GM21367 (cell line): Measurements from ENCODE around the gene LSM3.

Experiments
- ATAC-seq: cut with Tn5 transposase; IDR thresholded peaks from one replicate; pipeline ENCODE4 v1.9.1; 2021; ENCODE audit not compliant: unreplicated experiment

Gene LSM3

DNA sequence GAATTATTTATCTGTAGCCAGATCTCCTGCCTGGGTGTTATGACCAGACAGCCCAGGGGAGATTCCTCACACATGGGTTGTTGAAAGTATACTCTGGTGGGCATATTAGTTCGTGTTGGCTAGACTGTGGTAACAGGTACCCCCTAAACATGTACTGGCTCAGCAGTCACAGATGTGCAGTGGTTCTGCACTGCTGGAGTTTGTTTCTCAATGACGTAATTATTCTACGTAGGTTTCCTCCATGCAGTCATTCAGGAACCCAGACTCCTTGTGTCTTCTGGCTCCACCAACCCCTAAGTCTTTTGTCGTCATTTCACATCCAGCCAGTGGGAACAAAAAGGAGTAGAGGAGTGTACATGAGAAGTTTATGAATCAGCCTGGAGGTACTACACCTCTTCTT is 16.2 kb downstream of the LSM3 start:
- no peak for ATAC-seq

DNA sequence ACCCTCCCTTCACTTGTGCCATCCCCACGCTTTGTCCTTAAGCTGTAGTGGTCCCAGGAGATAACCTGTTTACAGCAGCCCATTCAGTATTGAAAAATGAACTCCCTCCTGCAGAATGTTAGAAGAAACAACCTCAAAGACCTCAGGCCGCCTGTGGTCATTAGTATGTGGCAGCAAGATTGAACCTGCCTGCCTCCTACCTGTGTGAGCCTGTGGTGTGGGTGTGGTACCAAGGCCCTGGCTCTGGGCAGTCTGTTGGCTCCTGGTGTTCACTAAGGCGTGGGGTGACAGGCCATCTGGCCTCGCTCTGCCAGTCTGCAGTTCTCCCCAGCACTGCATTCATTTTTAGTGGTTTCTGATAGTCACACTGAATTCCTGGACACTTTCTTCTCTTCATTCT is 21.0 kb downstream of the LSM3 start:
- ATAC-seq, result no peak

- no peak for ATAC-seq
These were observed 21.7 kb downstream of the LSM3 start for GRCh38 chr3:14200276-14200675.

DNA sequence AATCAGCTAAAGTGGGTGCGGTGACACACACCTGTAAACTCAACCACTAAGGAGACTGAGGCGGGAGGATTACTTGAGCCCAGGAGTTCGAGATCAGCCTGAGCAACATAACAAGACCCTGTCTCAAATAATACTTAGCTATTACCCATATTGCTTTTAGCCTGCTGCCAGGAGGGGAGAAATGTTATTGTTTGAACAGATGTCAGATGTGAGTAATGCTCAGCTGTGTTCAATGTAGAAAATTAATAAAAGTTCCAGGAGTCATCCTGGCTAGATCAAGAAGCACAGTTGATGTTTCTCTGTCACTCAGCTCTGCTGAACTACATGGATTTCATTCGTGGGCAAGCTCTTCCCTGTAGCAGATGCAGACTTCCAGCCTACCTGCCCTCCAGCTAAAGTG is 22.2 kb downstream of the LSM3 start:
- no peak for ATAC-seq

DNA sequence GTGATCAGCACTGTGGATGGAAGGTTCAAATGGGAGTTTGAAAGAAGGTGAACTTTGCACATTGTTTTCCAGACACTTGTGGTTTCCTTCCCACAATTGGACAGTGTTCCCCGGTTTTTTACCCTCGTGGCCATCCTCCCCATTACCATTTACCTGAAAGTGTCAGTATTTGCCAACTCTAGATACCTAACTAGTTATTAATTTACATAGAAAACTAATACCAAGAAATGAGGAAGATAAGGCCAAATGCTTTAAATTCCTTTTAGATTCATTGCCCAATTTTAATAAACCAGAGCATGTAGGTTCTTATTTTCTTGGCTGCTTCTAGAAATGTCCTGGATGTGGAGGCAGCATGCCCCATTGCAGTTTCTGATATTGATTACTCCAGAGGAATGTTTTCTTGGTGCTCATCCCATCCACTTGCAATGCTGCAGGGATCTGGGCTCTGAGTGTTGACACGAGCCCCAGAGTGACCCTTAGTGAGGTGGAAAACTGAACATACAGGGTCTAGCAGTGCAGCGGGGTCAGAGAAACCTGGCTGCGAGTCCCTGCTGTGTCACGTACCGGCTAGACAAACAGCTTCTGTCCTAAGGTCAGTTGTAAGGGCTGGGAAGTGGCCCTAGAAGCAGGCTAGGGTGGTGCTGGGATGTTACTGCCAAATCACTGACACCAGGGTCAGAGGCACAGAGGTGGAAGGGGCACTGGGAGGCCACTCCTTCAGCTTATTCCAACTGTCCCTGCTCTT is 23.5 kb downstream of the LSM3 start:
- ATAC-seq, result no peak

DNA sequence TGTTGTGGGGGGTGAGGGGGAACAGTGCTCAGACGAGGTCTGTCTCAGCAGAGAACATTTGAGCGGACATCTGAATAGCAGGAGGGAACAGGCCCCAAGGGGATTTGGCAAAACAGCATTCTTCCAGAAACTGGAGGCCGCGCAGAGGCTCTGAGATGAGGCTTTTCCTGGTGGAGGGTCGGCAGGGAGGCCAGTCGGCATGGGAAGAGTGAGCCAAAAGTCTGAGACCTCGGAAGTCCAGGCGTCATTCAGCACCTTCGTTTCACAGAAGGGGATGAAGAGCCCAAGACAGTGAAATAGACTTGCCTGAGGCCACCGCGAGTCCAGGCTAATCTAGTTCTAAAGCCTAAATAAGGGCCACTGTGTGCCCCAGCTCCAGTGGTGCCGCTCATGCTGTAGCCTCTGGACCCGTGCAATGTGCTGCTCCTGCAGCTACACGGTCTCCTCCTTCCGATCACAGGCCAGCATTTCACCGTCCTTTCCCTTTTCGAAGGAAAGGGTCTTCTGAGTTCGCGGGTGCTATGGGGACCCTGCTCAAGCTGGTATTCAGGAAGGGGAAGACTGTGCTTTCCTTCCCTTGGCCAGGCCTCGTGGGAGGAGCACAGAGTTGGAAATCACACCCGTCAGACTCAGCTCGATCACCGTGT is 24.4 kb downstream of the LSM3 start:
- ATAC-seq, result no peak

- ATAC-seq, result no peak
These were observed 25.0 kb downstream of the LSM3 start for GRCh38 chr3:14203521-14204079.

GRCh38 chr3:14204515-14205284 is 26.1 kb downstream of the LSM3 start:
- no peak for ATAC-seq

GRCh38 chr3:14206548-14207177 is 28.0 kb downstream of the LSM3 start:
- no peak for ATAC-seq

- ATAC-seq, result no peak
These were observed 29.6 kb downstream of the LSM3 start for GRCh38 chr3:14208168-14208567.

DNA sequence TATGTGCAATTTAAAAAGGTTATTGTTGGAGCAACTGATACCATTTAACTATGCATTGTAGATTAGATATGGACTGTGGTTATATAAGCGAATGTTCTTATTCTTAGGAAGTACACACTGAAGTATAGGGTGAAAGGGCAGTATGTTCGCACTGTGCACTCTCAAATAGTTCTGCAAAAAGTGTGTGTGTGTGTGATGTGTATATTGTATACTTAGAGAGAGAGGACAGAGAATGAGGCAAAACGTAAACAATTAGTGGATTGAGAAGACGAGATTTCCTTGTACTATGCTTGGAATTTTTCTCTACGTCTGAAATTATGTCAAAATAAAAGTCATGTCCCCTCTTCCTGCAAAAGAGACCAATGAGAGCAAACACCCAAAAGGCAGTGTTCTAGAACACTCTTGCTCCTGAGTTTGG is 30.4 kb downstream of the LSM3 start:
- no peak for ATAC-seq

DNA sequence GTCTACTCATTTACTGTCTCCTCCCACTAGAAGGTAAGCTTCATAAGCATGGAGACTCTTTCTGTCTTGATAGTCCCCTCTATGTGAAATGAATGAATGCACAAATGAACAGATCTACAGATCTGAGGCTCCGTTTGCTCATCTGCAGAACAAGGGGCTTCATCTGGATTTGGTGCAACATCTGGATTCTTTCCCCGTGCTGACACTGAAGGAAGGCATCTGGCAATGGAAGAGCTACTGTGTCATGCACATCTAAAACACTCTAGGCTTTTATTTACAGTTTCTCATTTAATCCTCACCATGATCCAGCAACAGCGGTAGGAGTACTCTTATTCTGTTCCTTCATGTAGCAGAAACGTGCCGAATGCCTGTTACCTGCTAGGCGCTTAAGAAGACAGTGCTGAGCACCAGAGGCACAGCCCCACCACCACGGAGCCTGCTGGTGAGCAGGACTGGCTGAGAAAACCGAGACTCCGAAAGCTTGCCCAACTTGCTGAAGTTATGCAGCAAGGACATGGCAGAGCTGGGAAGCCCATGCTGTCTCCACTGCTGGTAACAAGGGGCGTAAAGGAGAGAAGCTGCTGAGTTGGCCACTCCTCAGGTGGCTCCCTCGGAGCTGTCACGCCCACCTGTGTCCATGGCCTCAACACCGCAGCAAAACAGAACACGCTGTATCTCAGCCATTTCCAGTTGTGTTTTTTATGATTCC is 31.1 kb downstream of the LSM3 start:
- ATAC-seq, result no peak

DNA sequence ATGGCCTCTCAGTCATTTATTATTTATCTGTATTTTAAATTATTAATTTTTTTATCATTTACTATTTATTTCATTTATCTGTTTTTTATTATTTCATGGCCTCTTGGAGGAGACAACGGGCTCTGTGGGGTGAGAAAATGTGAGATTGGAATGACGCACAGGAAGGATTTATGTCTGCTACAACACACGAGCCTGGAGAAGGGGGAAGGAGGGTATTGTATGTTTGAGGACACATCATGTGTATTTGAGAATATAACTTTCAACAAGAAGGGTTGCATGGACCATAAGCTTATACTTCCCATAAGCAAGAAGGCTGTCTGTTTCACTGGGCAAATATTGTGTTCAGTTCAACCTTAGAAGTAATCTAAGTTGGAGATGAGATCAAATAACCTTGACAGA is 31.7 kb downstream of the LSM3 start:
- ATAC-seq, result no peak

DNA sequence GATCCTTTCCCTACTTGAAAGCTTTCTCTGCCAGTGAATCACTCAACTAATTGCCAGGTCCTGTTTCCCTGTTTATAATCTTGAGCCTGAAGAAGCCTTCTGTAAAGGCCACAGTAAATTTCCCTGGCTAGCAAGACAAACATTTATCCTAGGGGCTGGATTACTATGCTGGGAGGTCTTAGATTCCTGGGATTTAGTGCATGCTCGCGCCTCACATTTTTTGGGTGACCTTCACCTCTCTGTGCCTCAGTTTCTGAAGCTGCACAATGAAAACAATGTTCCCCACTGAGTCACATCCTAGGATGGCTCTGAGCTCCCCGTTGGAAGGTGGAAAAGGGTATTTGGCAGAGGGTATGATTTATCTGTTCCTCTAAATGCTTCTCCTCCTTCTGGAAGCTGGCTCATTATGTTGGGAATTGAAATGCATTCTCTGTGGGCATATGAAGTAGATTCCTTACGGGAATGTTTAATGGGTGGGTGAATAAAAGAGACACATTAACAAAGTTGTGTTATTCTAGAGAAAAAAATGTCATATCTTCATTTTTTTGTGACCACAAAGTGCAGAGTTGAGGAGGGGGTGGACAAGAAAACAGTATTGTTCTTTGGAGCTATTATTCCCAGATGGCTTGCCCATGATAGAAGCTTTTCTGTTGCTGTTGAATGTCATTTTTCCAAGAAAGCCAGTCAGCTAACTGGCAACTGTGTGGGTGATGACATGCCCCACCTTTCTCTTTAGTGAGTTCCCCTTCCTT is 32.4 kb downstream of the LSM3 start:
- no peak for ATAC-seq

DNA sequence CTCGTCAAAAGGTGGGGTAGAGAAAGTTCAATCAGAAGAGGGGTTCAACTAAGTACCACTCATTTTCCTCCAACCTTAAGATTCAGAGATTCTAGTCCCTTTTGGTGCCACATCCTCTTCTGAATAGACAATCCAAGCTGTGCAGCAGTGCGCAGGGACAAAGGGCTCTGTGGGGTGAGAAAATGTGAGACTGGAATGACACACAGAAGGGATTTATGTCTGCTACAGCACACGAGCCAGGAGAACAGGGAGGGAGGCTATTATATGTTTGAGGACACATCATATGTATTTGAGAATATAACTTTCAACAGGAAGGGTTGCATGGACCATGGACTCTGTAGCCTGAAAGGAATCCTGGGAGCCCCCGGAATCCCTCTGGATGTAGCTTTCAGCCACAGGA is 33.0 kb downstream of the LSM3 start:
- ATAC-seq, result no peak

GRCh38 chr3:14212032-14212431 is 33.4 kb downstream of the LSM3 start:
- no peak for ATAC-seq

DNA sequence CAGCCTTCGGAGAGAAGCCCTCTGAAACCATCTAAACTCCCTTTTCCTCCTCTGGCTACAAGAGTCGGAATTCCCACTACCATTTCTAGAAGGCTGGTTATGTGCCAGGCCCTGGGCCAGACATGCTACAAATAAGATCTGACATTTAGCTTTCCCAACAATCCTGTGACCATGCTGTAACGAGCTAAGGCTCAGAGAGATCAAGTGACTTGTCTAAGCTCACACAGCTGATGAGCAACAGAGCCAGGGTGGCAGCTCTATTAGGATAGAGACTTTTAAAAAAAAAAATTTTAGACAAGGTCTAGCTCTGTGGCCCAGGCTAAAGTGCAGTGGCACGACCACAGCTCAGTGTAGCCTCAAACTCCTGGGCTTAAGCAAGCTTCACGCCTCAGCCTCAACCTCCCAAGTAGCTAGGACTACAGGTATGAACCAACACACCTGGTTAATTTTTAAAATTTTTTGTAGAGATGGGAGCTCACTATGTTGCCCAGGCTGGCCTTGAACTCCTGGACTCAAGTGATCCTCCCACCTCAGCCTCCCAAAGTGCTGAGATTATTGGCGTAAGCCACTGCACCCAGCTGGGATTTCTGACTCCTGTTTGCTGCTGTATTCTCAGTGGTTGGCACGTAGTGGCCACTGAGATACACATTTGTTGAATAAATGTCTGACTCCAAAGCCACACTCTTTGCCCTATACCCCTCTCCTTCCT is 34.6 kb downstream of the LSM3 start:
- no peak for ATAC-seq

DNA sequence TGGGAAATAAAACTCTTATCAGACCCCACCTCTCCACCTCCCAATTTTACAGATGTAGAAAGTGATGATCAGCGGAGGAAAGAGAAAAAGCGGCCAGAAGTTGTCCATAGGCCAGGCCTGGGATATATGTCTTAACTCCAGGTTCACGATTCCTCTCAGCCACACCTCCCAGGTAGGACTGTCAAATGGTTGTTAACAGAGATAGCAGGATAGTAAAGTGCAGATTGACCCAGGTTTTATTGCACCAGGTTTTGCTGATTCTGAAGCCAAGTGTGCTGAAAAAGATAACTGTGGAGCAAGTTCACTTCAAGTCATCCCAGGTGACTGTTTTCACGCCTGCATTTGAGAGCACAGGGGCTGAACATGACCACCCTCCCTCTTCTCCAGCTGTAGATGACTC is 36.1 kb downstream of the LSM3 start:
- ATAC-seq, result no peak
